GM19328 (cell line): ENCODE results near the gene SPRED2.

Experiments
- ATAC-seq: cut with Tn5 transposase; IDR thresholded peaks from one replicate; pipeline ENCODE4 v1.9.1; 2021; ENCODE audit warnings: mild to moderate bottlenecking, moderate library complexity; ENCODE audit not compliant: unreplicated experiment

Gene SPRED2, protein sequence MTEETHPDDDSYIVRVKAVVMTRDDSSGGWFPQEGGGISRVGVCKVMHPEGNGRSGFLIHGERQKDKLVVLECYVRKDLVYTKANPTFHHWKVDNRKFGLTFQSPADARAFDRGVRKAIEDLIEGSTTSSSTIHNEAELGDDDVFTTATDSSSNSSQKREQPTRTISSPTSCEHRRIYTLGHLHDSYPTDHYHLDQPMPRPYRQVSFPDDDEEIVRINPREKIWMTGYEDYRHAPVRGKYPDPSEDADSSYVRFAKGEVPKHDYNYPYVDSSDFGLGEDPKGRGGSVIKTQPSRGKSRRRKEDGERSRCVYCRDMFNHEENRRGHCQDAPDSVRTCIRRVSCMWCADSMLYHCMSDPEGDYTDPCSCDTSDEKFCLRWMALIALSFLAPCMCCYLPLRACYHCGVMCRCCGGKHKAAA

DNA sequence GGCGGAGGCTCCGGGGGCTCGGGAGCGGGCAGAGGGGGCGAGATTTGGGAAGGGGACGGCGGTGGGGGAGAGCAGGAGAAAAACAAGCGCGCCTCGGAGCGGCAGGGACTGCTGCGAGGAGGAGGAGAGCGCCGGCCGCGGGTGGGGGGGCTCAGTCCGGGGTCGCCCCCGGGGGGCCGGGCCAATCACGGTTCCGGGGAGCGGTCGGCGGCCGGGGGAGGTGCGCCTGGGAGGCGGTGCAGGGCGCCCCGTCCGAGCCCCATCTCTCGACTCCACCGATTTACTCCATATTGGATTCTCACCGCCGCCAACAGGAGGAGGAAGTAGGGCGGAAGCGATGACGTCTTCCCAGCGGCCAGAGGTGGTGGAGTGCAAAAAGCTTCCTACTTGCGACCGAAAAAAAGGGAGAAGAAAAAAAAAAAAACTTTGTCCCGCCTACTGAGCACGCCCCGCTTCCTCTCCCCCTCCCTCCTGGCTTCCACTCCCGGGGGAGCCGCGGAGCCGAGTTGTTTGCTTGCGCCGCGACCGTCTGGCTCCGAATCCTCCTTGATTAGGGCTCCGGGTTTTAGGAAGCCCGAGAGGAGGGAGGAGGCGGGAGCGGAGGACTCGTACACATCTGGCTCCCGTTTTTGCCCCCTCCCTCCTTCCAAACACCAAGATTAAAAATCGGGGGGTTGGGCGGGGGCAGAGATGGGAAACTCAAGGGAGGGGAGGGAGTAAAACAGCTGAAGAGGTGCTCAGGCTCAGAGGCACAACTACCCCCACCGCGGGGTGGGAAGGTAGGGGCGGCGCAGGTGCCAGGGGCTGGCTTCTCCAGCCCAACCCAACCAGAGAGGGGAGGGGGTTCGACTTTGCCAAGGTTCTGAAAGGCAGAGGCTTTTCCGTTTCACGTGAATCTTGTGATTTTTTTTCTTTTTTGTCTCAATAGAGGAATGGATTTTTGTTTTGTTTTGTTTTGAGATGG lies at the start of gene SPRED2:
SPRED2 (minus strand) TSS at position 373 of the 964 bp plus-strand sequence. CDS start 612 bp downstream, outside the sequence.
- ATAC-seq = peak; percentile 27

GRCh38 chr2:65481961-65482360 lies 49.6 kb upstream of the SPRED2 start:
- no peak for ATAC-seq

DNA sequence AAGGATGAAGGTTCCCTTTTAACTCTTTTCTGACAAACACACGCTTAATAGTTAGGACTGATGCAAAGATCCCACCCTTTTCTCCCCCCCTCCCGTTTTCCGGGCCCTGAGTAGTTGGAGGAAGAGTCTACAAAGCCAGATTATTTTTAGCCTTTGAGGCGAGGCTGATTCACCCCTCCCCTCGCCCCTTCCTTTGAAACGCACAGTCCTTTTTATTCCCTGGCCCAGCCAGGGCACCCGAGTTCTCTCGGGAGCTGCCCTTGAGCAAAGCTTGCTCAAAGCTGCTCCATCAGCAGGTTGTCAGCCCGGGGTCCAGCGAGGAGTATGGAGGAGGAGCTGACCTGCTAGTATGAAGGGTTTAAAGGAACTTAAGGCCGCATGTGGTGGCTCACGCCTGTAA lies 47.1 kb upstream of the SPRED2 start:
- ATAC-seq = no peak

- no peak for ATAC-seq
These were observed 46.2 kb upstream of the SPRED2 start for GRCh38 chr2:65478498-65479135.

- ATAC-seq = no peak
These were observed 45.2 kb upstream of the SPRED2 start for GRCh38 chr2:65477590-65477989.

- no peak for ATAC-seq
These were observed 44.4 kb upstream of the SPRED2 start for GRCh38 chr2:65476778-65477177.

GRCh38 chr2:65475000-65475399 lies 42.6 kb upstream of the SPRED2 start:
- ATAC-seq = no peak

DNA sequence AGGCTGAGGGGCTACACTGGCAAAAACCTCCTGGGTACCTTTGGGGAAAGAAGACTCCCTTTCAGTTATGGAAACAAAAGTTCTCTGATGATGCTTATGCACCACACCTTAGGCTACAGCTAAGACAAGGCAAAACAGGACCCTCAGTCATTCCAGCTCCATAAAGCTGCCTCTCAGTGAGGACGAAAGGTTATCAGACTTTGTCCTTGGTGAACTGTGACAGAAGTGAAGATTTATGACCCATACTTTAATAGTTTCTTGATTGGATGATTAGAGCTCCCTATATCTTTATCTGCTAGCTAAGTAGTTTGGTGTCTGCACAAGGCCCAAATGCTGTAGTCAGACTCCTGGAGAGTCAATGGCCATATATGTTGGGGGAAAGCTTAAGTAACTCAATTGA lies 40.6 kb upstream of the SPRED2 start:
- ATAC-seq = no peak

- no peak for ATAC-seq
These were observed 39.0 kb upstream of the SPRED2 start for GRCh38 chr2:65471409-65471808.

GRCh38 chr2:65466551-65466950 lies 34.2 kb upstream of the SPRED2 start:
- ATAC-seq = no peak

- no peak for ATAC-seq
These were observed 33.5 kb upstream of the SPRED2 start for GRCh38 chr2:65465857-65466256.

DNA sequence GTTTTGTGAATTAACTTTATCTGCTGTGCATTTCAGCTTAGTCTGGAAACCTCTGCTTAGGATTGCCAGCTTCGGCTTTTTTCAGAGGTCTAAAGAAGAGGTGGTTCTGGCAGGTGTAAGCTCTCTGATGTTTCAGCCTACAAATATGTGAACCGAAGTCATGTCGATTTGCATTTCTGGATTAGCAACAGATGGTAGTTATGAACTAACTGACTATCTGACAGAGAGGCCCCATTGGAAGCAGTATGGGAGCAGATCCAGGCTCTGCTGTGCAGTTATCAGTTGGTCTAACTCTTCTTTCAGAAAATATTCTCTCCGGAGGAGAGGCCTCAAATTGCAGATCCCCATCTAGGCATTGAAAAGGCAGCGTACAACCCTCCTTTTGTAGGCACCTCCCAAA lies 32.7 kb upstream of the SPRED2 start:
- no peak for ATAC-seq

- no peak for ATAC-seq
These were observed 32.2 kb upstream of the SPRED2 start for GRCh38 chr2:65464604-65465003.

- ATAC-seq = no peak
These were observed 26.6 kb upstream of the SPRED2 start for GRCh38 chr2:65458999-65459398.

GRCh38 chr2:65456886-65457285 lies 24.5 kb upstream of the SPRED2 start:
- ATAC-seq = no peak

GRCh38 chr2:65456064-65456463 lies 23.7 kb upstream of the SPRED2 start:
- no peak for ATAC-seq

DNA sequence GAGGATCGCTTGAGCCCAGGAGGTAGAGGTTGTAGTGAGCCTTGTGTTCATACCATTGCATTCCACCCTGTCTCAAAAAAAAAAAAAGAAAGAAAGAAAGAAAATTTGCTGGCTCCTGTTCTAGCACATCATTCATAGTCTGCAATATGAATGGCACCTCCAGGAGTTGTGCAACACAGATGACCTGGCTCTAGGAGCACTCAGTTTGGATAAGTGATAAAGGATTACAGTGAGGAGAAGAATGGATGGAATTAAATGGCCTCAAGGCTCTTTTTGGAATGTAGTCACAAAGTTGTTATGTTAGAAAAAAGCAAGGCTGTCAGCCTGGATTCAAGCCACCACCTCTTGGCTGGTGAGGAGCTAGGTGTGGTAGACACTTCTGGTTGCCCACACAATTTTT lies 21.5 kb upstream of the SPRED2 start:
- no peak for ATAC-seq

GRCh38 chr2:65452150-65452895 lies 19.9 kb upstream of the SPRED2 start:
- ATAC-seq = no peak

GRCh38 chr2:65450810-65451209 lies 18.4 kb upstream of the SPRED2 start:
- ATAC-seq = no peak

DNA sequence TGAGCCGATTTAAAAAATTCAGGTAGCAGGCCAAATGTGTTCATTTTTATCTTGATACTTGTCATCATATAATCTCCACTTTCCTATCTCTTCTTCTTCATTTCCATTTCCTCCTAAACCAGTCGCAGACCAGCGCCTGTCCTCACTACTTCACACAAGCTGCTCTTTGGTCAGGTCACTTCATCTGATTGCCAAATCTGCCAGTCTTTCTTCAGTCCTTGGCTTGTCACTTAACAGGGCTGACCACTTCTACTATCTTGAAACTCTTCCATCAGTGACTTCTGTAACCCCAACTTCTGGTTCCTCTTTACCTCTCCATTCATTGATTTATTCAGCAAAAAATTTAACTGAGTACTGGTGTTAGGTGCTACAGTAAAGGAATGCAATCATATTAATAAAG lies 18.0 kb upstream of the SPRED2 start:
- ATAC-seq = no peak
